Measurements from ENCODE around the gene AP1B1.

Gene AP1B1

GRCh38 chr22:29313126-29313575 lies 75.2 kb downstream of the AP1B1 start:
- DNase-seq (ENCODE audit: low read depth) = no peak

- no peak for DNase-seq (ENCODE audit: low read depth)
Measured at GRCh38 chr22:29312218-29313125, 75.9 kb downstream of the AP1B1 start.

GRCh38 chr22:29311464-29312217 lies 76.7 kb downstream of the AP1B1 start:
- DNase-seq (ENCODE audit: low read depth) = no peak

GRCh38 chr22:29310863-29311339 lies 77.5 kb downstream of the AP1B1 start:
- peak; percentile 82 for DNase-seq (ENCODE audit: low read depth)

GRCh38 chr22:29310065-29310862 lies 78.1 kb downstream of the AP1B1 start:
- DNase-seq (ENCODE audit: low read depth) = no peak

GRCh38 chr22:29309332-29310064 lies 78.9 kb downstream of the AP1B1 start:
- no peak for DNase-seq (ENCODE audit: low read depth)

GRCh38 chr22:29308791-29309262 lies 79.5 kb downstream of the AP1B1 start:
- no peak for DNase-seq (ENCODE audit: low read depth)

- DNase-seq (ENCODE audit: low read depth) = no peak
Measured at GRCh38 chr22:29308148-29308790, 80.1 kb downstream of the AP1B1 start.

GRCh38 chr22:29307596-29308147 lies 80.7 kb downstream of the AP1B1 start:
- no peak for DNase-seq (ENCODE audit: low read depth)

GRCh38 chr22:29306835-29307595 lies 81.4 kb downstream of the AP1B1 start:
- no peak for DNase-seq (ENCODE audit: low read depth)

GRCh38 chr22:29306175-29306834 lies 82.1 kb downstream of the AP1B1 start, which contains the start of gene GAS2L1:
GAS2L1 (plus strand) TSS chr22:29306650; CDS start chr22:29308106, 1,456 bp downstream.
- DNase-seq (ENCODE audit: low read depth) = peak; percentile 31

GRCh38 chr22:29305836-29306174 lies 82.6 kb downstream of the AP1B1 start:
- DNase-seq (ENCODE audit: low read depth) = no peak

- DNase-seq (ENCODE audit: low read depth) = no peak
Measured at GRCh38 chr22:29302681-29303465, 85.5 kb downstream of the AP1B1 start.

- DNase-seq (ENCODE audit: low read depth) = no peak
Measured at GRCh38 chr22:29302402-29302680, 86.0 kb downstream of the AP1B1 start.

GRCh38 chr22:29301716-29302401 lies 86.5 kb downstream of the AP1B1 start:
- DNase-seq (ENCODE audit: low read depth) = no peak

GRCh38 chr22:29300807-29301601 lies 87.4 kb downstream of the AP1B1 start:
- no peak for DNase-seq (ENCODE audit: low read depth)

GRCh38 chr22:29300467-29300806 lies 87.9 kb downstream of the AP1B1 start:
- no peak for DNase-seq (ENCODE audit: low read depth)
